Measurements from ENCODE around the gene IL5RA.

The IL5RA gene

GRCh38 chr3:3137526-3137925, 27.4 kb upstream of the IL5RA start:
- DNase-seq (ENCODE audit: extremely low read depth, low read depth) = no peak

GRCh38 chr3:3134750-3135448, 24.7 kb upstream of the IL5RA start:
- TF ChIP-seq, protein P1, sequence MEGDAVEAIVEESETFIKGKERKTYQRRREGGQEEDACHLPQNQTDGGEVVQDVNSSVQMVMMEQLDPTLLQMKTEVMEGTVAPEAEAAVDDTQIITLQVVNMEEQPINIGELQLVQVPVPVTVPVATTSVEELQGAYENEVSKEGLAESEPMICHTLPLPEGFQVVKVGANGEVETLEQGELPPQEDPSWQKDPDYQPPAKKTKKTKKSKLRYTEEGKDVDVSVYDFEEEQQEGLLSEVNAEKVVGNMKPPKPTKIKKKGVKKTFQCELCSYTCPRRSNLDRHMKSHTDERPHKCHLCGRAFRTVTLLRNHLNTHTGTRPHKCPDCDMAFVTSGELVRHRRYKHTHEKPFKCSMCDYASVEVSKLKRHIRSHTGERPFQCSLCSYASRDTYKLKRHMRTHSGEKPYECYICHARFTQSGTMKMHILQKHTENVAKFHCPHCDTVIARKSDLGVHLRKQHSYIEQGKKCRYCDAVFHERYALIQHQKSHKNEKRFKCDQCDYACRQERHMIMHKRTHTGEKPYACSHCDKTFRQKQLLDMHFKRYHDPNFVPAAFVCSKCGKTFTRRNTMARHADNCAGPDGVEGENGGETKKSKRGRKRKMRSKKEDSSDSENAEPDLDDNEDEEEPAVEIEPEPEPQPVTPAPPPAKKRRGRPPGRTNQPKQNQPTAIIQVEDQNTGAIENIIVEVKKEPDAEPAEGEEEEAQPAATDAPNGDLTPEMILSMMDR (IDR thresholded peaks at IDR 0.05; ENCODE audit: low read depth, low read length) = no peak
- no peak for DNase-seq (ENCODE audit: extremely low read depth, low read depth)

More at GRCh38 chr3:3137526-3137925, 27.4 kb upstream of the IL5RA start:
- TF ChIP-seq, protein P1 (IDR thresholded peaks at IDR 0.05; ENCODE audit: low read depth, low read length) = no peak

DNA sequence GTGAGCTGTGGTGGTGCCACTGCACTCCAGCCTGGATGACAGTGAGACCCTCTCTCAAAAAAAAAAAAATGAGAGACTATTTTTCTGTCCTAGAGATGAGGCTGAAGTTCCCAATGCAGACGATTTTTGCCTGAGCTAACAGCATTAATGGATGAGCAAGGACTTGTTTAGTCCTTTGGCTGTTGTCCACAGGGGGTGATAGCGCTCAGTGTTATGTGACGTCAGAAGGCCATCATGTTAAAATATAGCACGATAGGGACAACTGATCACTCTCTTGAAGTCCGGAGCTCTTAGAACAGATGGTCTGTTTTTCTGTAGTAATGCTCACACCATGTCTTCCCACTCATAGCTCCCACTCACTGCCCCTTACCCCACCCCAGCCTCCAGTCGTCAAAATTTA, 23.3 kb upstream of the IL5RA start:
- TF ChIP-seq, protein P1 (IDR thresholded peaks at IDR 0.05; ENCODE audit: low read depth, low read length) = no peak
- DNase-seq (ENCODE audit: extremely low read depth, low read depth) = no peak

GRCh38 chr3:3129579-3129978, 19.4 kb upstream of the IL5RA start:
- TF ChIP-seq, protein P1 (IDR thresholded peaks at IDR 0.05; ENCODE audit: low read depth, low read length) = no peak
- no peak for DNase-seq (ENCODE audit: extremely low read depth, low read depth)

DNA sequence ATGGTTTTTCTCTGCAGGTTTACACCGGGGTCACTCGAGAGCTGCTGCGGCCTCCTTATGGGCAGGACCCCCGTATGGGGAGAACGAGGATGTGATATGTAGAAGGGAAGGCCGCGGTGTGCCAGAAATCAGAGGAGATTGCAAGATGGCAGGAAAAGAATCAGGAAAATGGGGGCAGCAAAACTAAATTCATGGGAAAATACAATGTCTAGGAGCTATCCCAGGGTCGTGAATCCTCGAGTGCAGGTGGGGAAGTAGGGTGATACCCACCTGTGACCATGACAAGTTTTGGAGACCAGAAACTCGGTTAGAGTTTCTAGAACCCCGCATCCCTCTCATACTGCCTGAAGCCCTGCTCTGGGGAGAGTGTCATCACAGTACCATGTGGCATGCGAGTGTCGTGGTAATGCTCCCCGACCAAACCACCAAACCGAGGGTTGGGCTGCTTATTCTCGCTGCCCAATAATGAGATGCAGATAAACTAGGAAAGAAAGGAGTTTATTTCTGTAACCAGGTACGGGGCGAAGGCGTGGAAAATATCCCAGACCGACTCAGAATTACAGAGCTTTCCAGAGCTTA, 17.3 kb upstream of the IL5RA start:
- DNase-seq (ENCODE audit: extremely low read depth, low read depth) = no peak
- TF ChIP-seq, protein P1 (IDR thresholded peaks at IDR 0.05; ENCODE audit: low read depth, low read length) = no peak

- TF ChIP-seq, protein P1 (IDR thresholded peaks at IDR 0.05; ENCODE audit: low read depth, low read length) = no peak
- DNase-seq (ENCODE audit: extremely low read depth, low read depth) = peak; percentile 80
Observed at GRCh38 chr3:3126477-3127431, 16.6 kb upstream of the IL5RA start, which contains the start of gene TRNT1. Gene TRNT1 (plus strand): TSS chr3:3126940. CDS start chr3:3129041, 2,101 bp downstream.

Data from AG09319 (cell line).